A549 (cell line): ENCODE results near the gene PRMT3.

Experiments used
- HOXB13 ChIP-seq: fragments of 250-450 bp; sonication (Bioruptor Pico); IDR thresholded peaks from 2 replicates; pipeline ENCODE4 v1.5.0; 2020; ENCODE audit warnings: low read depth, mild to moderate bottlenecking, moderate library complexity
- JUN ChIP-seq, 2 experiments: fragments of >200 bp; sonication (Bioruptor Twin); formaldehyde crosslinking; IDR thresholded peaks; 2 replicates in 1 of 2; 3 replicates in 1 of 2; pipeline ENCODE4 v1.6.1; 2016 to 2017
- POLR2A ChIP-seq: IDR thresholded peaks from 2 replicates; pipeline ENCODE4 v1.6.1; 2012; ENCODE audit warnings: mild to moderate bottlenecking, low read length

- TF ChIP-seq JUN (IDR thresholded peaks at IDR 0.05) (no peak), HOXB13 (CRISPR knock-in tag) (no peak), POLR2A (no peak)
Measured at GRCh38 chr11:20558741-20559140, 171.2 kb downstream of the PRMT3 start.
